Measurements from ENCODE around the gene SLCO3A1.

SLCO3A1 gene

GRCh38 chr15:91911844-91912243, 58.3 kb downstream of the SLCO3A1 start:
- DNase-seq (ENCODE audit: low read depth in 2 of 2): no peak

- DNase-seq (ENCODE audit: low read depth in 2 of 2): no peak
Observed at GRCh38 chr15:91912336-91912735, 58.8 kb downstream of the SLCO3A1 start.

DNA sequence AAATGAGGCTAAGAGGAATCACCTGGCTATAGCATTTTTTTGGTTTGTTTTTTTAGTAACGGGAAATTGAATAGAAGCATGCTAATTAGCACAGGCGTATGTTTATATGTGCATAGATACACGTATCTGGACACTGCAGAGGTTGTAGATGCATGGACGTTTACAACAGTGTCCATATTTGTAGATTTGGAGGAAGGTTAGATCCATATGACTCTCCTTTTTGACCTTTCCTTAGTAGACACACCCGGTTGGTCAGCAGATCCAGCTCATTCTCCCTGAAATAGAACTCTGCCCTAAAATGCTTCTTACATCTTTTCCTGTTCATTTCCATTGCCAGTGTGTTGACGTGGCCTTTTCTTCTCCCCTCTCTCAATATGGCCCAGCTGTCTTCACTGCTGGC, 60.1 kb downstream of the SLCO3A1 start:
- DNase-seq (ENCODE audit: low read depth in 2 of 2): no peak

GRCh38 chr15:91915576-91915975, 62.1 kb downstream of the SLCO3A1 start:
- DNase-seq (ENCODE audit: low read depth in 2 of 2): no peak

DNA sequence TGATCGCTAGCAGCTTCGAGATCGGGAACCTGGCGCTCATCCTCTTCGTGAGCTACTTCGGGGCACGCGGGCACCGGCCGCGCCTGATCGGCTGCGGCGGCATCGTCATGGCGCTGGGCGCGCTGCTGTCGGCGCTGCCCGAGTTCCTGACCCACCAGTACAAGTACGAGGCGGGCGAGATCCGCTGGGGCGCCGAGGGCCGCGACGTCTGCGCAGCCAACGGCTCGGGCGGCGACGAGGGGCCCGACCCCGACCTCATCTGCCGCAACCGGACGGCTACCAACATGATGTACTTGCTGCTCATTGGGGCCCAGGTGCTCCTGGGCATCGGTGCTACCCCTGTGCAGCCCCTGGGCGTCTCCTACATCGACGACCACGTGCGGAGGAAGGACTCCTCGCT, 62.5 kb downstream of the SLCO3A1 start:
- DNase-seq (ENCODE audit: low read depth in 2 of 2): no peak

- no peak for DNase-seq (ENCODE audit: low read depth in 2 of 2)
Observed at GRCh38 chr15:91917686-91918360, 64.3 kb downstream of the SLCO3A1 start.

DNA sequence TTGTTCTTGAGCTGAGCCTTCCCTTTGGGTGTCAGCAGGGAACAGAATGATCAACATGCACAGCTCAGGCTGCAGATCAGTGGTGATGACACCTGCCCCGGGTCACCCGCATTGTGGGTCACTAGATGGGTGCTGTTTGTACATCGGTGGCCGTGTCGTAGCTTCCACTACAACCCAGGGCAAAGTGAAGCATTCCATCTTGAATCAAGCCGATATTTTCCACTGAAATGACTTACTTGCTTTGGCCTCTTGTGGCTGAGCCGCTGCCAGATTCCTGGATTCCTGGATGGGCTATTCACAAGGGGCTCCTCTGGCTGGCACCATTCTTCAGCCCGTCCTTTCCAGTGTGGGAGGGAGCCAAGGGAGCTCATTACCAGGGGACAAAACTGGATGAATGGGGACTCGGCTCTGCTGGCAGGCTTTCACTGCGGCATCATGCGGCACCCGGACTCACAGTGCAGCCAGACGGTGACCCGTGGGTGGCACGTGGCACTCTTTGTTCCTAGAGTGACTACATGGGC, 65.6 kb downstream of the SLCO3A1 start:
- no peak for DNase-seq (ENCODE audit: low read depth in 2 of 2)

- no peak for DNase-seq (ENCODE audit: low read depth in 2 of 2)
Observed at GRCh38 chr15:91921188-91921842, 67.8 kb downstream of the SLCO3A1 start.

- no peak for DNase-seq (ENCODE audit: low read depth in 2 of 2)
Observed at GRCh38 chr15:91921843-91922198, 68.3 kb downstream of the SLCO3A1 start.

DNA sequence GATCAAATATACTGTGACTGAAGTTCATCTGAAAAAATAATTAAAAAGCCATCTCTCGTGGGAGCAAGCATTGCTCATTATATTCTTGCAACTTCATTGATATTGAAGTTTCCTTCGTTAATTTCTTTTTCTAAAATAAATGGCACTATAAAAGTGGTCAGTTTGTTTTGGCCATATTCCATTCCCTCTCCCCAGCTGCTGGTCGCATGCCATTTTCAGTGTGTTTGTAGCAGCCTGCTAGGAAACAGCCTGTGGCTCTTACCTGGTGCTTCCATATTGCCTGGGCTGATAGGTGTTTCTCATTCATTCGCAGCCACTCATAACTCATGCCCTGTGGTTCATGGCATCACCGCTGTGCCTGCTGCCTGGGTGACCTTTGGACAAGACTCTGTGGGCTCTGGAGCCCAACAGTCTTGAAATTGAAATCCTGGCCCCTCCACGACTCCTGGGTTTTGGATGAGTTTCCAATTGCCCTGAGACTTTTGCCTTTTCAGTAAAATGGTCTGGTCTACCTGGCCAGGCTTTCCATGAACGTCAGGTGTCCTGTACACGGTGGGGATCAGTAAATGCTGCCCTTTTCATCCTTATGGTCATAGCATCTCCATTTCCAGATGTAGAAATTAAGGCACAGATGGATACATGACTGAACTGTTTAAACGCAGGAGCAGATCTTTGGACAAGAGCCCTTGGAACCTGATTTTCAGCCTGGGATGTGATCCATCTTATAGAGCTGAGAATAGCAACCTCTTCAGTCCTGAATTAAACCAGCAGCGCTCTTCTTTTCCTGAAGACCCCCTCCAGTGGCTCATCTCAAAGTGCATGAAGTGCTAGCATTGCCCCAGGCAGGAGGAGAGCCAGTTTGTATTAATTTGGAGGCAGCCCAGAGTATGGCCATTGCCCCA, 69.4 kb downstream of the SLCO3A1 start:
- no peak for DNase-seq (ENCODE audit: low read depth in 2 of 2)

GRCh38 chr15:91924183-91924582, 70.7 kb downstream of the SLCO3A1 start:
- DNase-seq (ENCODE audit: low read depth in 2 of 2): no peak

GRCh38 chr15:91924837-91925495, 71.5 kb downstream of the SLCO3A1 start:
- DNase-seq (ENCODE audit: low read depth in 2 of 2): no peak

DNA sequence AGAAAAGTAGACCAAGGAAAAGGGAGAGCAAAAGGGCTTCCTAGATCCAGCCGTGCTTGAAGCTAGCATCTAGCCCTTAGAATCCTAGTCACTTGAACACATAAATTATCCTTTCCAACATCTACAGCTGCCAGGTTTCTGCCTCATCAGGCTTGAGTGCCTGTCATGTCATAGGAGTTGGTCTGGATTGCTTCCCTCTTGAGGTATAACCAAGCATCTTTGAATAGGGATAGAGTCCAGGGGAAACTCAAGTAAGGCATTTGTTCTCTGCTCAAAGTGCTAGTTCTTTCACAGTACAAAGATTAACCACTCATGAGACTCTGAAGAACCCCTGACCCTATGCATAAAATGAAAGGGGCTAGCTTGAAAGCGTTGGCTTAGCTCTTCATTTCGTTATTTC, 72.3 kb downstream of the SLCO3A1 start:
- DNase-seq (ENCODE audit: low read depth in 2 of 2): no peak

DNA sequence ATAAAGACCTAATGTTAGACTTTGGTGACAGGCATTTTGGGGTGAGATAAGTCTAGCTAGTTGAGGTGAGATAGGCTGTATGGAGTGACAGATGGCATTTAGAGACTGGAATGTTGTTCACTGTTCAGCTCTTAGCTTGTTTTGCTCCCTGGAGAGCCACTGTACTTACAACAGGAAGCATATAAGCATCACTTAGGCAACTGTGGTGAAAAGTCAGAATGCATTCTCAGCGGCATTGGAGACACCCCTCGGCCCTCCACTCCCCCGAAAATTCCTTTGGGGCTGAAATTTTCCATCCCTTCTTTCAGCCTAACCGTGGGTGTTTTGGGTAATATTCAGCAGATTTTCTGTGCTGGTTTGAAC, 73.4 kb downstream of the SLCO3A1 start:
- no peak for DNase-seq (ENCODE audit: low read depth in 2 of 2)

DNA sequence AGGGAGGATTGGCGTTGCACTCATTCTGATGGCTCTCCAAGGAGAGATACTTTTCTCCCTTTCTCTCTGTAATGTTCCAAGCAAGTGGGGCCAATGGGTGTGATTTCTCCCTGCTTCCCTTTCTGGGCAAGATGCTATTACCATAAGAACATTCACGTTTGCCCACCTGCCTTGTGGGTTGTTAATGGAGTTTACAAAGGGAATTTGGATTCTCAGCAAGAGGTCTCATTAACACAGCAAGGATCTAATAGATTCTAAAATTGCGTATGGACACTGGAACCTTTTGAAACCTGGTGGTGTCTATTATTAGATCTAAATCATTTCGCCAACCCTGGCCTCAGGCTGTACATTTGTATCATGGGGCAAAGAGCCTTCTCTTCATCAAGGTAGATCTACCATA, 74.1 kb downstream of the SLCO3A1 start:
- no peak for DNase-seq (ENCODE audit: low read depth in 2 of 2)

DNA sequence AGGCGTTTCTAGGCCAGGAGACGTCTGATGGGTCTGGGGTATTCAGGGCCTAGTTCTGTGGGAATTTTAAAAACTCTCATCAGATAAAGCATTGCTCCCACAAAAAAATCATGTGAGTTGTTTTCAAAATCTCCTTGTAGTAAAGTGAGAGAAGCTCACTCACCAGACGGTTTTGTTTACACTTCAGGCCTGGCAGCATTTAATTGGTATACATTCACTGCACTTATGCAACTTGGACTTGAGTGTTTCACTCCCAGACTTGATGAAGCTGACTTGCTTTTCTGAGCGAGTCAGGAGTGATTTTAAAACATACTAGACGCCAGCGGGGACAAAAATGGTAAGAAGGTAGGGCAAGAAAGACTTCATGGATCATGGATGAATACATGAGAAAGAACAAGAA, 75.2 kb downstream of the SLCO3A1 start:
- DNase-seq (ENCODE audit: low read depth in 2 of 2): no peak

DNA sequence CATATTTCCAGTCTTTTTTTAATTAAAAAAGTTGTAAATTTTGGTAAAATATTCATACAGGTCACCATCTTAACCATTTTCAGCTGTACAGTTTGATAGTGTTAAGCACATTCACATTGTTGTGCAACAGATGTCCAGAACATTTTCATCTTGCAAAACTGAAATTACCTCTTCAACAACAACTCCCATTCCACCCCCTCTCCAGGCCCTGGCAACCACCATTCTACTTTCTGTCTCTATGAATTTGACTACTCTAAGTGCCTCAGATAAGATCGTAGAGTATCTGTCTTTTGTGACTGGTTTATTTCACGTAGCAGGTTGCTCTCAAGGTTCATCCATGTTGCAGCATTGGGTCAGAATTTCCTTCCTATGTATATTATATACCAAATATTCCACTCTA, 76.0 kb downstream of the SLCO3A1 start:
- DNase-seq (ENCODE audit: low read depth in 2 of 2): no peak

DNA sequence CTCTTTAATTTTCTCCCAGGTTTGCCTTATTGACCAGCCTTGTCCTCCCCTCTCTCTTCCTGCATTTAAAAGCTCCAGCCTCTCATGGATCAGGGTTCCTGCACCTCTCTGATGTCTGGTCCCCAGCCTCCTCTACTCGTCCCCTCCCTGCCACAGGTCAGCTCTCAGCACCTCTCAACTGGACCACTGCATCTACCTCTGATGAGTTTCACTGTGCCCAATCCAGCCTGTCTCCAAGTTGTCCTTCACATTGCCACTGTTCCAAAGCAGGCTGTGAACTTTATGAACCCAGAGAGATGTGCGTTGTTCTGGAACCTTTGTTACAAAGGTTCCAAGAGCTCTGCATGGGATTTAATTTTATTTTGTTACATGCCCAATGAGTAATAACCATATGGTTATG, 76.6 kb downstream of the SLCO3A1 start:
- no peak for DNase-seq (ENCODE audit: low read depth in 2 of 2)

GRCh38 chr15:91936182-91936775, 82.8 kb downstream of the SLCO3A1 start:
- no peak for DNase-seq (ENCODE audit: low read depth in 2 of 2)

- DNase-seq (ENCODE audit: low read depth in 2 of 2): no peak
Observed at GRCh38 chr15:91936927-91937326, 83.4 kb downstream of the SLCO3A1 start.

GRCh38 chr15:91938136-91938535, 84.6 kb downstream of the SLCO3A1 start:
- no peak for DNase-seq (ENCODE audit: low read depth in 2 of 2)

GRCh38 chr15:91939403-91939831, 85.9 kb downstream of the SLCO3A1 start:
- DNase-seq (ENCODE audit: low read depth in 2 of 2): no peak
